ENCODE results near the gene ESR1.

The ESR1 gene

DNA sequence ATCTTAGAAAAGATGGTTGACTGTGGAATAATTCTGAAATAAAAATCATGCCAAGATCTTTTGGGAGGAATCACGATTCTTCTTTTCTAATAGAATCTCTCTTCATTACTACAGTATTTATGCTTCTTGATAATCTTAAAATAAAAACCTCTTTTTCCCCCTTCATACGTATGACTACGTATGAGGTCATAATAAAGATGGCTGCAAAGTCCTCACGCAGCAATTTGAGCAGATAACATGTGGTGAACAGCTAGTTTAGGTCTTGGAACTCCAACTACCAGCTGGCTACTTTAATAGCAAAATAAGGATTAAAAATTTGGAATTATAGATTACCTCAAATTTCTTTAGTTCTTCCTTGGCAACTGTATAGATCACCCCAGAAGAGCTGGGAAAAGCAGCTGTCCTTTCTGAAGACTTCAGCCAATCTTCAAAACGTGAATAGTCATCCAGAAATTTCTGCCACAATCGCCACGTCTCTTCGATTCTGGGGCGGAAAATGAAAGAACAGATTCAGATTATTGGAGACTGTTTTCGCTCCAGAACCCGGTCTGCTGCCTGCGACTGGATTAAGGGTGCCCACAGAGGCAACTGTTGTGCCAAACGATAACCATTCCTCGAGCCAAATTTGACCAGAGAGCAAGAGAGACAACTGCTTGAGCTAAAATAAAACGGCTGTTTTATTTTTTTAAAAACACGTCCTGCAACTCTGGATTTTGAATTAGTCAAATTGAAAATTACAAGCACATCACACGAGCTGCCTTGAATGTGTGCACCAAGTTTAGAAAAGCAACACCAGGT, 347.3 kb downstream of the ESR1 start:
- no peaks in the 10 kb centered on the region for H4K20me1 ChIP-seq (ENCODE audit: control insufficient read depth, insufficient read depth, low read depth, low read length)
- H3K4me1 ChIP-seq (ENCODE audit: control insufficient read depth, low read length): no peaks in the 10 kb centered on the region
- H3K27ac ChIP-seq (ENCODE audit: low read depth, low read length): no peak overlapping the region
- no peak overlapping the region for H3K4me2 ChIP-seq (ENCODE audit: low read length)
- H3K4me3 ChIP-seq (ENCODE audit: low read length): no peak overlapping the region
- no peaks in the 10 kb centered on the region for H3K27me3 ChIP-seq (ENCODE audit: control insufficient read depth, low read length)
- peaks cover 82% of the 10 kb centered on the region for H3K36me3 ChIP-seq (ENCODE audit: control insufficient read depth, low read length)
- H3K9me2 ChIP-seq (replicated peaks; ENCODE audit: control insufficient read depth, low read length): no peaks in the 10 kb centered on the region
- no peaks in the 10 kb centered on the region for H3K9me3 ChIP-seq (ENCODE audit: control insufficient read depth, insufficient read depth, low read length)
- H3F3A ChIP-seq (ENCODE audit: control insufficient read depth, insufficient read depth): no peaks in the 10 kb centered on the region
- no peaks in the 10 kb centered on the region for H3K79me2 ChIP-seq (ENCODE audit: control insufficient read depth, low read length)
- no peak for TF ChIP-seq EZH2phosphoT487 (IDR thresholded peaks at IDR 0.05; ENCODE audit: borderline replicate concordance, low read length)
- TF ChIP-seq, protein P1, sequence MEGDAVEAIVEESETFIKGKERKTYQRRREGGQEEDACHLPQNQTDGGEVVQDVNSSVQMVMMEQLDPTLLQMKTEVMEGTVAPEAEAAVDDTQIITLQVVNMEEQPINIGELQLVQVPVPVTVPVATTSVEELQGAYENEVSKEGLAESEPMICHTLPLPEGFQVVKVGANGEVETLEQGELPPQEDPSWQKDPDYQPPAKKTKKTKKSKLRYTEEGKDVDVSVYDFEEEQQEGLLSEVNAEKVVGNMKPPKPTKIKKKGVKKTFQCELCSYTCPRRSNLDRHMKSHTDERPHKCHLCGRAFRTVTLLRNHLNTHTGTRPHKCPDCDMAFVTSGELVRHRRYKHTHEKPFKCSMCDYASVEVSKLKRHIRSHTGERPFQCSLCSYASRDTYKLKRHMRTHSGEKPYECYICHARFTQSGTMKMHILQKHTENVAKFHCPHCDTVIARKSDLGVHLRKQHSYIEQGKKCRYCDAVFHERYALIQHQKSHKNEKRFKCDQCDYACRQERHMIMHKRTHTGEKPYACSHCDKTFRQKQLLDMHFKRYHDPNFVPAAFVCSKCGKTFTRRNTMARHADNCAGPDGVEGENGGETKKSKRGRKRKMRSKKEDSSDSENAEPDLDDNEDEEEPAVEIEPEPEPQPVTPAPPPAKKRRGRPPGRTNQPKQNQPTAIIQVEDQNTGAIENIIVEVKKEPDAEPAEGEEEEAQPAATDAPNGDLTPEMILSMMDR (IDR thresholded peaks at IDR 0.05; ENCODE audit: low read depth, low read length, poor library complexity, severe bottlenecking): no peak

DNA sequence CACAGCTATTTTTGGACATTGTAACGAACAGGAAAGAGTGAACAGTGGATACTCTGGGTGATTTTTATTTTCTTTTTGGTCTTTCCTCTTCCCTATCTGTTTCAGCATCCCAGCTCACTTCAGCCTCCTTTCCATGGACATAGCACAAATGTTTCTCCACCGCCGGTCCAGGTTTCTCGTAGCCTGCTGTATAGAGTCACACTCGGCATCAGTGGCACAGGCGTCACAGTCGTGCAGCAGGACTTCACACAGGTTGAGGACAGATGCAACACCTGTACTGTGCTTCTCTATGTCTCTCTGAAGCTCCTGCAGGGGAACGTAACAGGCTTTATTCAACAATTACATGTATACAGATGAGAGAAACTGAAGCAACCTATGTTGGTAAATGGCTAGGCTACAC, 348.3 kb downstream of the ESR1 start:
- Histone ChIP-seq H3K9me2 (replicated peaks; ENCODE audit: control insufficient read depth, low read length) (no peaks in the 10 kb centered on the region), H3K79me2 (ENCODE audit: control insufficient read depth, low read length) (no peaks in the 10 kb centered on the region), H3K4me1 (ENCODE audit: control insufficient read depth, low read length) (peaks cover 4% of the 10 kb centered on the region), H3K27ac (ENCODE audit: low read depth, low read length) (no peak overlapping the region), H3K27me3 (ENCODE audit: control insufficient read depth, low read length) (no peaks in the 10 kb centered on the region), H3K9me3 (ENCODE audit: control insufficient read depth, insufficient read depth, low read length) (no peaks in the 10 kb centered on the region), H4K20me1 (ENCODE audit: control insufficient read depth, insufficient read depth, low read depth, low read length) (no peaks in the 10 kb centered on the region), H3K4me3 (ENCODE audit: low read length) (no peak overlapping the region), H3K36me3 (ENCODE audit: control insufficient read depth, low read length) (peaks cover 80% of the 10 kb centered on the region), H3K4me2 (ENCODE audit: low read length) (no peak overlapping the region), H3F3A (ENCODE audit: control insufficient read depth, insufficient read depth) (no peaks in the 10 kb centered on the region)
- TF ChIP-seq, protein P1 (IDR thresholded peaks at IDR 0.05; ENCODE audit: low read depth, low read length, poor library complexity, severe bottlenecking): no peak
- no peak for TF ChIP-seq EZH2phosphoT487 (IDR thresholded peaks at IDR 0.05; ENCODE audit: borderline replicate concordance, low read length)

DNA sequence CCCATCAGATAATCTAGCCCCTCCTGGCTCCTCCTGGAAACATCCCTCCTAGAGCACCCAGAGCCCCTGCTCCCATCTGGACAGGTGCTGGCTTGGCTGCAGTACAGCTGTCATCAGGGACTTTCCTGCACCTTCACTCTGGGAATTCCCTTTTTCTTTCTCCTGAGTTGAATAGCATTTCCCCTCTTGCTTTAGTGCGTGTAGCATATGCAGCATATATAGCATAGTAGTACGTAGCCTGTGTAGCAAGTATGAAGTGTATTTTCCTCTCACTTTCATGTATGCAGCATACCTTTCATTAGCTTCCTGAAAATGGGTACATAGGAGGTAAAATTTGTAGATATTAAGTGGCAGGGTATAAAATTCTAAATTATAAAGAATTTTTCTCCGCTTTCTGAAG, 352.9 kb downstream of the ESR1 start:
- Histone ChIP-seq H3K9me2 (replicated peaks; ENCODE audit: control insufficient read depth, low read length) (no peaks in the 10 kb centered on the region), H4K20me1 (ENCODE audit: control insufficient read depth, insufficient read depth, low read depth, low read length) (no peaks in the 10 kb centered on the region), H3F3A (ENCODE audit: control insufficient read depth, insufficient read depth) (no peaks in the 10 kb centered on the region), H3K36me3 (ENCODE audit: control insufficient read depth, low read length) (peaks cover 66% of the 10 kb centered on the region), H3K27ac (ENCODE audit: low read depth, low read length) (no peak overlapping the region), H3K4me1 (ENCODE audit: control insufficient read depth, low read length) (peaks cover 8% of the 10 kb centered on the region), H3K4me3 (ENCODE audit: low read length) (no peak overlapping the region), H3K79me2 (ENCODE audit: control insufficient read depth, low read length) (0 out of 2 replicates have a peak, but pooled peaks cover 2% of the 10 kb centered on the region), H3K9me3 (ENCODE audit: control insufficient read depth, insufficient read depth, low read length) (no peaks in the 10 kb centered on the region), H3K4me2 (ENCODE audit: low read length) (no peak overlapping the region), H3K27me3 (ENCODE audit: control insufficient read depth, low read length) (no peaks in the 10 kb centered on the region)
- no peak for TF ChIP-seq EZH2phosphoT487 (IDR thresholded peaks at IDR 0.05; ENCODE audit: borderline replicate concordance, low read length)
- TF ChIP-seq, protein P1 (IDR thresholded peaks at IDR 0.05; ENCODE audit: low read depth, low read length, poor library complexity, severe bottlenecking): no peak

Measured in DOHH2 (cell line).